ENCODE measurements around the gene MRTFA. TPM values are rescaled to one million over a fixed set of nuclear protein-coding genes. Genes with fewer than 3 reads are reported as not detected.
A peak's percentile ranks its signal among the peaks of the same experiment; 100 is the strongest.

MRTFA gene
- total RNA-seq, 1 donor from 2014 or later = 105 TPM

DNA sequence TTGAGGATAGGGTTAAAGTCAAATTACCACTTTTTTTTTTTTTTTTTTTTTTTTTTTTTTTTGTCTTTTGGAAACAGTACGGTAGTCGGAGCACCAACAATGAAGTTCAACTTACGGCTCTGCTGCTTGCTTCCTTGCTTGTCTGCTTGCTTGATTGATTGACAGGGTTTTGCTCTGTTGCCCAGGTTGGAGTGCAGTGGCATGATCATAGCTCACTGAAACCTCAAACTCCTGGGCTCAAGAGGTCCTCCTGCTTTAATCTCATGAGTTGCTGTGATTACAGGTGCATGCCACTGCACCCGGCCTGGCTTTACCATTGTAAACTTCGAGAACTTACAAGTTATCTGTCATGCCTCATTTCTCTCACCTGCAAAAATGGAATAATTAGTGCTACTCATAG is 260.4 kb downstream of the MRTFA start:
- TF ChIP-seq, protein P1, sequence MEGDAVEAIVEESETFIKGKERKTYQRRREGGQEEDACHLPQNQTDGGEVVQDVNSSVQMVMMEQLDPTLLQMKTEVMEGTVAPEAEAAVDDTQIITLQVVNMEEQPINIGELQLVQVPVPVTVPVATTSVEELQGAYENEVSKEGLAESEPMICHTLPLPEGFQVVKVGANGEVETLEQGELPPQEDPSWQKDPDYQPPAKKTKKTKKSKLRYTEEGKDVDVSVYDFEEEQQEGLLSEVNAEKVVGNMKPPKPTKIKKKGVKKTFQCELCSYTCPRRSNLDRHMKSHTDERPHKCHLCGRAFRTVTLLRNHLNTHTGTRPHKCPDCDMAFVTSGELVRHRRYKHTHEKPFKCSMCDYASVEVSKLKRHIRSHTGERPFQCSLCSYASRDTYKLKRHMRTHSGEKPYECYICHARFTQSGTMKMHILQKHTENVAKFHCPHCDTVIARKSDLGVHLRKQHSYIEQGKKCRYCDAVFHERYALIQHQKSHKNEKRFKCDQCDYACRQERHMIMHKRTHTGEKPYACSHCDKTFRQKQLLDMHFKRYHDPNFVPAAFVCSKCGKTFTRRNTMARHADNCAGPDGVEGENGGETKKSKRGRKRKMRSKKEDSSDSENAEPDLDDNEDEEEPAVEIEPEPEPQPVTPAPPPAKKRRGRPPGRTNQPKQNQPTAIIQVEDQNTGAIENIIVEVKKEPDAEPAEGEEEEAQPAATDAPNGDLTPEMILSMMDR (IDR thresholded peaks at IDR 0.05; ENCODE audit: unreplicated experiment) = no peak
- DNase-seq (ENCODE audit: low spot score in 2 of 2, unreplicated experiment in 2 of 2) = no peak
- Mint-ChIP-seq H3K9me3 (no peaks in the 10 kb centered on the region), H3K4me3 (no peak overlapping the region), H3K36me3 (no peaks in the 10 kb centered on the region), H3K27ac (no peak overlapping the region), H3K27me3 (ENCODE audit: low read depth) (no peaks in the 10 kb centered on the region), H3K4me1 (peaks cover 17% of the 10 kb centered on the region)

DNA sequence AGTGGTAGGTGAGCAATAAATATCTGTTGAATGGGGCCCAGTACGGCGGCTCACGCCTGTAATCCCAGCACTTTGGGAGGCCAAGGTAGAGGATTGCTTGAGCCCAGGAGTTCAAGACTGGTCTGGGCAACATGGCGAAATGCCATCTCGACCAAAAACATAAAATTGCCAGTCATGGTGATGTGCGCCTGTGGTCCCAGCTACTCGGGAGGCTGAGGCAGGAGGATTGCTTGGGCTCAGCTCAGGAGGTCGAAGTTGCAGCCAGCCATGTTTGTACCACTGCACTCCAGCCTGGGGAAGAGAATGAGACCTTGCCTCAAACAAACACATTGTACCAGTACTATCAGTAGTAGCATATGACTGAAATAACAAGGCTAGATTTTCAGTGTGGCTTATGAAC is 262.0 kb downstream of the MRTFA start:
- H3K27ac Mint-ChIP-seq = no peak overlapping the region
- H3K4me3 Mint-ChIP-seq = no peak overlapping the region
- H3K4me1 Mint-ChIP-seq = peaks cover 20% of the 10 kb centered on the region
- H3K9me3 Mint-ChIP-seq = no peaks in the 10 kb centered on the region
- TF ChIP-seq, protein P1 (IDR thresholded peaks at IDR 0.05; ENCODE audit: unreplicated experiment) = no peak
- no peaks in the 10 kb centered on the region for H3K27me3 Mint-ChIP-seq (ENCODE audit: low read depth)
- DNase-seq (ENCODE audit: low spot score in 2 of 2, unreplicated experiment in 2 of 2) = no peak
- H3K36me3 Mint-ChIP-seq = no peaks in the 10 kb centered on the region

GRCh38 chr22:40368836-40369235 is 267.7 kb downstream of the MRTFA start:
- TF ChIP-seq, protein P1 (IDR thresholded peaks at IDR 0.05; ENCODE audit: unreplicated experiment) = no peak
- no peak overlapping the region for H3K27ac Mint-ChIP-seq
- DNase-seq (ENCODE audit: low spot score in 2 of 2, unreplicated experiment in 2 of 2) = no peak
- no peak overlapping the region for H3K4me3 Mint-ChIP-seq
- peaks cover 20% of the 10 kb centered on the region for H3K4me1 Mint-ChIP-seq
- no peaks in the 10 kb centered on the region for H3K9me3 Mint-ChIP-seq
- peaks cover 32% of the 10 kb centered on the region for H3K36me3 Mint-ChIP-seq
- no peaks in the 10 kb centered on the region for H3K27me3 Mint-ChIP-seq (ENCODE audit: low read depth)

DNA sequence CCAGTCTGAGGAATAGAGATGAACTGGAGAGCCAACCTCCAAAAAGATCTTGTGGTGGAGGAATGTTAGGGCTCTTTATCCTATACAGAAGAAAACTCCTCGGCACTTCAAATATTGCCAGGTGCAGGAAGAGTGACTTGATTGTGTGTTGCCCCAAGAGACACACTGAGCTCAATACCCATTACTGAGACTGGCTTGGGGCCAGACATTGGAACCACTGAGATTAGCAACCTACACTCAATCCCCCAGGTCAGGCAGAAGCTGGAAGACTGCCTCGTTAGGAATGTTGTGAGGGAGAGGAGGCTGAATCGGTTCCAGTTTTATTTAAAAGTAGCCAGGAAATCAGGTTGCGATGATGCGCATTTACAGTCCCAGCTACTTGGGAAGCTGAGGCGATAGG is 268.5 kb downstream of the MRTFA start:
- DNase-seq (ENCODE audit: low spot score in 2 of 2, unreplicated experiment in 2 of 2) = no peak
- H3K27ac Mint-ChIP-seq = peak overlapping the region; percentile 52
- no peaks in the 10 kb centered on the region for H3K9me3 Mint-ChIP-seq
- no peak overlapping the region for H3K4me3 Mint-ChIP-seq
- peaks cover 16% of the 10 kb centered on the region for H3K4me1 Mint-ChIP-seq
- TF ChIP-seq, protein P1 (IDR thresholded peaks at IDR 0.05; ENCODE audit: unreplicated experiment) = no peak
- no peaks in the 10 kb centered on the region for H3K27me3 Mint-ChIP-seq (ENCODE audit: low read depth)
- peaks cover 35% of the 10 kb centered on the region for H3K36me3 Mint-ChIP-seq

DNA sequence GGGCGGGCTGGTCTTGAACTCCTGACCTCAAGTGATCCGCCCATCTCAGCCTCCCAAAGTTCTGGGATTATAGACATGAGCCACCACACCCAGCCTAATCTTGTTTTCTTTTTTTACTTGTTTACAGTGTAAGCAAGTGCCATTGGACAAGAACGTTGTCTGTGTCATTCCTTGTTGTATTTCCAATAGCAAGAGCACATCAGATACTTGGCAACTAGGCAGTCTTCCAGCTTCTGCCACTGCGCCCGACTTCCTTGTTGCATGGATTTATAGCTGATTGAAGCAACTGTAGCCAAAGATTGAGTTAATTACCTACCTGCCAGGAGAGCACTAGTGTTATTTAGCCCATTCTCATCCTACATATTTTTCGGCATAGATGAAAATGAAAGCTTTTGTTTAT is 269.2 kb downstream of the MRTFA start:
- DNase-seq (ENCODE audit: low spot score in 2 of 2, unreplicated experiment in 2 of 2) = no peak
- TF ChIP-seq, protein P1 (IDR thresholded peaks at IDR 0.05; ENCODE audit: unreplicated experiment) = no peak
- peaks cover 9% of the 10 kb centered on the region for H3K4me1 Mint-ChIP-seq
- no peak overlapping the region for H3K27ac Mint-ChIP-seq
- no peak overlapping the region for H3K4me3 Mint-ChIP-seq
- H3K27me3 Mint-ChIP-seq (ENCODE audit: low read depth) = no peaks in the 10 kb centered on the region
- no peaks in the 10 kb centered on the region for H3K9me3 Mint-ChIP-seq
- peaks cover 42% of the 10 kb centered on the region for H3K36me3 Mint-ChIP-seq

DNA sequence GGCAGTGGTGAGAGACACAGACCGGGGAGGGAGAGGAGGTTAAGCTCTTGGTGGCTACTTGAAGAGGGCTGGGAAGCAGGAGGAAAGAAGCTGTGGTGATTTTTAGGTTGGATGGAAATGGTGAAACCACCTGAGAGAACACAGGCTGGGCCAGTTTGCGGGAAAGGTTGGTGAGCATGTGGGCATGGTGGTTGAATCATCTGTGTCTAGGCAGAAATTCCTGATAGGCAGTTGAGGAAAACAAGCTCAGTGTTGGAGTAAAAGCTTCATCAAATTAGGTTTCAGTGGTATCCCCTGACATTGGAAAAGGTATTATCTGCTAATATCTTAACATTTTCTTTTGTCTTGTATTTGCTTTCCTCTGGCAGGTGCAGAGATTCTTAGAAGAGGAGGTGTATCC is 270.5 kb downstream of the MRTFA start:
- no peaks in the 10 kb centered on the region for H3K9me3 Mint-ChIP-seq
- no peaks in the 10 kb centered on the region for H3K27me3 Mint-ChIP-seq (ENCODE audit: low read depth)
- TF ChIP-seq, protein P1 (IDR thresholded peaks at IDR 0.05; ENCODE audit: unreplicated experiment) = no peak
- H3K4me3 Mint-ChIP-seq = no peak overlapping the region
- peaks cover 2% of the 10 kb centered on the region for H3K4me1 Mint-ChIP-seq
- no peak overlapping the region for H3K27ac Mint-ChIP-seq
- no peak for DNase-seq (ENCODE audit: low spot score in 2 of 2, unreplicated experiment in 2 of 2)
- H3K36me3 Mint-ChIP-seq = peaks cover 53% of the 10 kb centered on the region

Measured in mesothelial cell of epicardium (in vitro differentiated cells).